Uterus (tissue), 4 donors: ENCODE data around the gene WHAMM. TPM values are rescaled to one million over a fixed set of nuclear protein-coding genes. Genes with fewer than 3 reads are reported as not detected.

Experiments used
- DNase-seq, 2 donors: peaks; one replicate each; pipeline ENCODE4 v3.0.0-alpha.2; 2019 to 2020
- H3K27ac ChIP-seq, 2 donors: fragments of 200-600 bp; sonication (generic); 1 replicate in 1 of 2; 2 replicates in 1 of 2; pipeline ENCODE4 v1.5.1; 2016 to 2018
- H3K27me3 ChIP-seq, 2 donors: fragments of 200-600 bp; sonication (generic); one replicate each; pipeline ENCODE4 v1.5.1; 2018 to 2019; ENCODE audit warnings: control low read depth in 1 of 2
- H3K36me3 ChIP-seq, 2 donors: fragments of 200-600 bp; sonication (generic); one replicate each; pipeline ENCODE4 v1.5.1; 2019; ENCODE audit warnings: control low read depth in 1 of 2
- H3K4me1 ChIP-seq, 2 donors: fragments of 200-600 bp; sonication (generic); one replicate each; pipeline ENCODE4 v1.5.1; 2018 to 2019; ENCODE audit warnings: control low read depth in 1 of 2
- H3K4me3 ChIP-seq, 2 donors: fragments of 200-600 bp; sonication (generic); 1 replicate in 1 of 2; 2 replicates in 1 of 2; pipeline ENCODE4 v1.5.1; 2018 to 2019; ENCODE audit warnings: mild to moderate bottlenecking in 1 of 2
- H3K9me3 ChIP-seq, 2 donors: fragments of 200-600 bp; sonication (generic); one replicate each; pipeline ENCODE4 v1.5.1; 2019; ENCODE audit warnings: control low read depth in 1 of 2
- POLR2A ChIP-seq, 2 donors: fragments of 450-650 bp; IDR thresholded peaks; one replicate each; pipeline ENCODE4 v1.6.1; 2016; ENCODE audit warnings: antibody characterized with exemption in 2 of 2, mild to moderate bottlenecking in 1 of 2, moderate library complexity in 1 of 2
- intact Hi-C: fragments of 100-400 bp; cut with DNase I; formaldehyde crosslinking; loops from one replicate; pipeline ENCODE4 v1.15.1; 2023; ENCODE audit warnings: low total_unique reads
- total RNA-seq, 4 donors: library from RNA; depleted of rRNA in 3 of 4; stranded (reverse); fragments of >200 nt in 3 of 4; gene quantifications; one replicate each; pipeline versions ENCODE4 v1.1.0 to v1.2.4, GENCODE V29; 2014 to 2023
- TF ChIP-seq, protein P1 (sequence below), 4 experiments: fragments of 200-600 bp in 2 of 4; fragments of 450-650 bp in 2 of 4; sonication (generic) in 2 of 4; IDR thresholded peaks; one replicate each; pipeline ENCODE4 v1.5.1; 2016 to 2019; ENCODE audit warnings: antibody characterized with exemption in 4 of 4, mild to moderate bottlenecking in 2 of 4, moderate library complexity in 1 of 4
- donor health status: DM: yes; HTN: yes; CAD: no.

WHAMM gene
- total RNA-seq, 4 donors from 2014 or later: 3.5 to 10.8 (median 5.2) TPM

DNA sequence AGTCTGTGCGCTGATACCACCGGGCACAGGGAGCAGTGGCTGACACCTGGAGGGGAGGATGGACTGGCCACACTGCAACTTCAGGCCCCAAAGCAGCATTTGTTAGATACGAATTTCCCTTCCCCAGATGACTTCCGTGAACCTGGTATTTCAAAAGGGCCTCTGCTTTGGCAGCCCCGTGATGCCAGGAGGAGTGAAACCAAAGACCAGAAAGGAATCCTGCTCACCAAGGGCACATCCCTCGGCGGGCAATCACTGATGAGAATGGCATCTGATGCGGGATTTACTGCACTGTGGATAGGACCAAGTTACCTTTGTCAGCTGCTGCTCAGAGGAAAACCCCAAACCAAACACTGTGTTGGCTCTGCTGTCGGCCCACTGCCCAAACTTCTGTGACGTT, 65.5 kb downstream of the WHAMM start:
- Histone ChIP-seq H3K9me3 (no peaks in the 10 kb centered on the region), H3K4me3 (no peak overlapping the region), H3K36me3 (no peaks in the 10 kb centered on the region), H3K27me3 (no peaks in the 10 kb centered on the region), H3K4me1 (no peaks in the 10 kb centered on the region), H3K27ac (no peak overlapping the region)
- DNase-seq: no peak
- intact Hi-C loops: no loop called here
- TF ChIP-seq, protein P1, sequence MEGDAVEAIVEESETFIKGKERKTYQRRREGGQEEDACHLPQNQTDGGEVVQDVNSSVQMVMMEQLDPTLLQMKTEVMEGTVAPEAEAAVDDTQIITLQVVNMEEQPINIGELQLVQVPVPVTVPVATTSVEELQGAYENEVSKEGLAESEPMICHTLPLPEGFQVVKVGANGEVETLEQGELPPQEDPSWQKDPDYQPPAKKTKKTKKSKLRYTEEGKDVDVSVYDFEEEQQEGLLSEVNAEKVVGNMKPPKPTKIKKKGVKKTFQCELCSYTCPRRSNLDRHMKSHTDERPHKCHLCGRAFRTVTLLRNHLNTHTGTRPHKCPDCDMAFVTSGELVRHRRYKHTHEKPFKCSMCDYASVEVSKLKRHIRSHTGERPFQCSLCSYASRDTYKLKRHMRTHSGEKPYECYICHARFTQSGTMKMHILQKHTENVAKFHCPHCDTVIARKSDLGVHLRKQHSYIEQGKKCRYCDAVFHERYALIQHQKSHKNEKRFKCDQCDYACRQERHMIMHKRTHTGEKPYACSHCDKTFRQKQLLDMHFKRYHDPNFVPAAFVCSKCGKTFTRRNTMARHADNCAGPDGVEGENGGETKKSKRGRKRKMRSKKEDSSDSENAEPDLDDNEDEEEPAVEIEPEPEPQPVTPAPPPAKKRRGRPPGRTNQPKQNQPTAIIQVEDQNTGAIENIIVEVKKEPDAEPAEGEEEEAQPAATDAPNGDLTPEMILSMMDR (IDR thresholded peaks at IDR 0.05): no peak
- TF ChIP-seq POLR2A (IDR thresholded peaks at IDR 0.05): no peak

DNA sequence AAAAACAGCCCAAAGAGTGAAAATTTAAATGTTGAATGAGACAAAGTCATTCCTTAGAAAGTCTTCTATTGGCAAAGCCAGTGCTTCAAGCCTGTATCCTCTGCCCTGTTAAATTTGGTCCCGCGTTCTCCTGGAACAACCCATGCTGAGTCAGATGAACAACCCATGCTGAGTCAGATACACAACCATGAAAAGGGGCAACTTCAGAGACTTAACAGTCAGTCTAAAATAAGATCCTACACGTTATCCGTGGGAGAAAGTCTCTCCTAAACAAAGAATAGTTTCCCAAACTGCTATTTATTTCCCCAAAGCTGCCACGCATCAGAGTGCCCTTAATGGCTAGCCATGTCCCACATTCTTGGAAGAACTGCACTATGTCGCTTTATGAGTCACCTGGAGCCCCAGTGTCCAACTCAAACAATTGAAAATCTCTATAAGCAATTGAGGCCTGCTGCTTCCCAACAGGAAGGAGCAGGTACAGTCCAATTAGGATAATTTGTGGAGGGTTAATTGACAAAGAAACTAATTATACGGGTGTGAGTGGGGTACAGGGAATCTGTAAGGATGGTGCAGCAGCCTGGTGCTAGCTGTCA, 66.1 kb downstream of the WHAMM start:
- Histone ChIP-seq H3K4me1 (no peaks in the 10 kb centered on the region), H3K9me3 (no peaks in the 10 kb centered on the region), H3K36me3 (no peaks in the 10 kb centered on the region), H3K27ac (no peak overlapping the region), H3K27me3 (no peaks in the 10 kb centered on the region), H3K4me3 (no peak overlapping the region)
- TF ChIP-seq, protein P1 (IDR thresholded peaks at IDR 0.05): no peak
- no peak for TF ChIP-seq POLR2A (IDR thresholded peaks at IDR 0.05)
- intact Hi-C loops: no loop called here
- no peak for DNase-seq

- intact Hi-C loops: no loop called here
These were observed 68.4 kb downstream of the WHAMM start for GRCh38 chr15:82877825-82878224.

DNA sequence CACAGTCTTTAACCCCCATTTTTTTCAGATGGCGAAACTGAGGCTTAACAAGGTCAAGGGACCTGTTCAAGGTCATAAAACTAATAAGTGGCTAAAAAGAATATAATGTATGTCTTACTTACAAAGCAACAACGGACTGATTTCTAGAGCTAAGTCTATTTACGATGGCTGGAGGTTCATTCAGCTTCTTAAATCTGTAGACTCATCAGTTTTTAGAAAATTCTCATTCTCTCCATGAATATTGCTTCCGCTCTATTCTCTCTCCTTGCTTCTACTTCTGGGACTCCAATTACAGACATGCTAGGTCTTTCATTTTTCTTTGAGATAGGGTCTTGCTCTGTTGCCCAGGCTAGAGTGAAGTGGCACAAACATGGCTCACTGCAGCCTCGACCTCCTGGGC, 68.9 kb downstream of the WHAMM start:
- Histone ChIP-seq H3K36me3 (no peaks in the 10 kb centered on the region), H3K4me3 (no peak overlapping the region), H3K9me3 (no peaks in the 10 kb centered on the region), H3K27ac (no peak overlapping the region), H3K27me3 (no peaks in the 10 kb centered on the region), H3K4me1 (no peaks in the 10 kb centered on the region)
- TF ChIP-seq, protein P1 (IDR thresholded peaks at IDR 0.05): no peak
- TF ChIP-seq POLR2A (IDR thresholded peaks at IDR 0.05): no peak
- no peak for DNase-seq
- intact Hi-C loops: no loop called here

More at GRCh38 chr15:82877825-82878224, 68.4 kb downstream of the WHAMM start:
- no peaks in the 10 kb centered on the region for H3K27me3 ChIP-seq
- no peak overlapping the region for H3K27ac ChIP-seq
- no peak for DNase-seq
- no peaks in the 10 kb centered on the region for H3K9me3 ChIP-seq
- H3K36me3 ChIP-seq: no peaks in the 10 kb centered on the region
- H3K4me3 ChIP-seq: no peak overlapping the region
- H3K4me1 ChIP-seq: no peaks in the 10 kb centered on the region
- no peak for TF ChIP-seq POLR2A (IDR thresholded peaks at IDR 0.05)
- TF ChIP-seq, protein P1 (IDR thresholded peaks at IDR 0.05): no peak

- Histone ChIP-seq H3K27me3 (no peaks in the 10 kb centered on the region), H3K27ac (no peak overlapping the region), H3K4me3 (no peak overlapping the region), H3K4me1 (no peaks in the 10 kb centered on the region), H3K9me3 (no peaks in the 10 kb centered on the region), H3K36me3 (no peaks in the 10 kb centered on the region)
- intact Hi-C loops: no loop called here
- DNase-seq: no peak
- TF ChIP-seq, protein P1 (IDR thresholded peaks at IDR 0.05): no peak
- no peak for TF ChIP-seq POLR2A (IDR thresholded peaks at IDR 0.05)
These were observed 71.3 kb downstream of the WHAMM start for GRCh38 chr15:82880704-82881103.
